ENCODE results near the gene NPHP1. TPM values are rescaled to one million over a fixed set of nuclear protein-coding genes. Genes with fewer than 3 reads are reported as not detected.
"Not testable (repeated sequence)": the region's sequence is repeated elsewhere in the genome, so short reads cannot be mapped to it uniquely, and the experiment has no call there.

NPHP1 gene
- total RNA-seq, 1 donor from 2014 or later, result 3.6 TPM

DNA sequence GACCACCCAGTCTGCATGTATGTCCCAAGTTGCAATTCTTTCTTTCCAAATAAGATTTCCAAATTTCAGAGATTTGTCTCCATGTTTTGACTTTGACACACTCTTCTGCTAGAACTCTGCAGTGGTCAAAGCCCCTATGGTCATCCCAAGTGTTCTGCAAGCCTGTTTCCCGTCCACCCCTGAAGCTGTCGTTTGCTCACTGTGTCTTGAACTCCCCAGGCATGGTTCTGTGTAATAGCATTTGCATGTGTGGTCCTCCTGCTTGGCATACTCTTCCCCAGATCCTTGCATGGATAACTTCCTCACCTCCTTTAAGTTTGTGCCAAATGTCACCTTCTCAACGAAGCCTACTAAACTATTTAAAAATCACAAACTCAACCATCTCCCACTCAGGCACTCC, 11.4 kb upstream of the NPHP1 start:
- DNase-seq (ENCODE audit: extremely low spot score, unreplicated experiment), result no peak
- Mint-ChIP-seq H3K27me3 (ENCODE audit: unreplicated experiment) (peaks cover 68% of the 10 kb centered on the region), H3K4me3 (ENCODE audit: unreplicated experiment) (no peak overlapping the region), H3K27ac (ENCODE audit: unreplicated experiment) (no peak overlapping the region), H3K9me3 (ENCODE audit: unreplicated experiment) (peaks cover 5% of the 10 kb centered on the region), H3K36me3 (ENCODE audit: unreplicated experiment) (no peaks in the 10 kb centered on the region), H3K4me1 (ENCODE audit: unreplicated experiment) (peaks cover 5% of the 10 kb centered on the region)
- TF ChIP-seq, protein P1, sequence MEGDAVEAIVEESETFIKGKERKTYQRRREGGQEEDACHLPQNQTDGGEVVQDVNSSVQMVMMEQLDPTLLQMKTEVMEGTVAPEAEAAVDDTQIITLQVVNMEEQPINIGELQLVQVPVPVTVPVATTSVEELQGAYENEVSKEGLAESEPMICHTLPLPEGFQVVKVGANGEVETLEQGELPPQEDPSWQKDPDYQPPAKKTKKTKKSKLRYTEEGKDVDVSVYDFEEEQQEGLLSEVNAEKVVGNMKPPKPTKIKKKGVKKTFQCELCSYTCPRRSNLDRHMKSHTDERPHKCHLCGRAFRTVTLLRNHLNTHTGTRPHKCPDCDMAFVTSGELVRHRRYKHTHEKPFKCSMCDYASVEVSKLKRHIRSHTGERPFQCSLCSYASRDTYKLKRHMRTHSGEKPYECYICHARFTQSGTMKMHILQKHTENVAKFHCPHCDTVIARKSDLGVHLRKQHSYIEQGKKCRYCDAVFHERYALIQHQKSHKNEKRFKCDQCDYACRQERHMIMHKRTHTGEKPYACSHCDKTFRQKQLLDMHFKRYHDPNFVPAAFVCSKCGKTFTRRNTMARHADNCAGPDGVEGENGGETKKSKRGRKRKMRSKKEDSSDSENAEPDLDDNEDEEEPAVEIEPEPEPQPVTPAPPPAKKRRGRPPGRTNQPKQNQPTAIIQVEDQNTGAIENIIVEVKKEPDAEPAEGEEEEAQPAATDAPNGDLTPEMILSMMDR (IDR thresholded peaks at IDR 0.05), result no peak

DNA sequence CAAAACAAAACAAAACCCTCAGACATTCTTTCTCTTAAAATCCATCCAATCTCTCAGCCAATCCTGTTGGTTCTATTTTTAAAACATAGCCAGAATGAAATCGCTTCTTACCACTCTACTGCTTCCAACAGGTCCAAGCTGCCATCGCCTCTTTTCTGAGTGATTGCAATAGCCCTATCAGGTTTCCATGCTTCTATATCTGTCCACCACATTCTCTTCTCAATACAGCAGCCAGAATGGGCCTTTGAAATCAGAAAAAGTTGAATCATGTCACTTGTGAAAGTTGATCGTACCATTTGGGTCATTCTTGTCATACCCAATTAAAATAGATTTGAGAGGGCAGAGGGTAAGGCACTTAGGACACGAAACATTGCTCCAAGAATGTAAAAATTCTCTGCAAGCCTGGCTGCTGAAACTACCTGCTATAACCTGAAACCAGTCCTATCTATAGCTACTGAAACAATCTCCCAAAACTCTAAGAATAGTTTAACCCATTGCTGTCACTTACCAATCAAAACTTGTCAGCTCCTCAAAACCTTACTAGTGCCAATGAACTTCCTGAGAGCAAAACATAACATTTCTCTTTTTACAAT, 10.8 kb upstream of the NPHP1 start:
- no peak for DNase-seq (ENCODE audit: extremely low spot score, unreplicated experiment)
- TF ChIP-seq, protein P1 (IDR thresholded peaks at IDR 0.05), result no peak
- Mint-ChIP-seq H3K9me3 (ENCODE audit: unreplicated experiment) (peaks cover 5% of the 10 kb centered on the region), H3K27me3 (ENCODE audit: unreplicated experiment) (peaks cover 63% of the 10 kb centered on the region), H3K4me3 (ENCODE audit: unreplicated experiment) (no peak overlapping the region), H3K4me1 (ENCODE audit: unreplicated experiment) (peaks cover 5% of the 10 kb centered on the region), H3K27ac (ENCODE audit: unreplicated experiment) (no peak overlapping the region), H3K36me3 (ENCODE audit: unreplicated experiment) (no peaks in the 10 kb centered on the region)

DNA sequence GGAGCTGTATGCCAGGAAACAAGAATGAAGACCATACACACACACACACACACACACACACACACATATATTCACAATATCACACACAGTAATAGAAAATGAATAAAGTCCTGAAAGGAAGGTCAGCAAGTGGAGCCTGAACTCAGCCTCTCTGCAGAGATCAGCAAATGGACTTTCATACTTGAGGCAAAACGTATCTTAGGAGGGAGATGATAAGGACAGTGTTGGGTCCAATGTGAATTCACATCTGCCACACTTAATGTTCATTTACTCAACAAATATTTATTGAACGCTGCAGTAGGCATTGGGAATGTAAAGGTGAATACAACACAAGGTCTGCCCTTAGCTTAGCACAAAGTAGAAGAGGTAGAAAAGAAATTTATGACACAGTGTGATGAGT, 10.3 kb upstream of the NPHP1 start:
- no peak overlapping the region for H3K27ac Mint-ChIP-seq (ENCODE audit: unreplicated experiment)
- H3K36me3 Mint-ChIP-seq (ENCODE audit: unreplicated experiment), result no peaks in the 10 kb centered on the region
- peaks cover 58% of the 10 kb centered on the region for H3K27me3 Mint-ChIP-seq (ENCODE audit: unreplicated experiment)
- no peak for DNase-seq (ENCODE audit: extremely low spot score, unreplicated experiment)
- H3K4me3 Mint-ChIP-seq (ENCODE audit: unreplicated experiment), result no peak overlapping the region
- H3K4me1 Mint-ChIP-seq (ENCODE audit: unreplicated experiment), result peaks cover 5% of the 10 kb centered on the region
- TF ChIP-seq, protein P1 (IDR thresholded peaks at IDR 0.05), result no peak
- peaks cover 5% of the 10 kb centered on the region for H3K9me3 Mint-ChIP-seq (ENCODE audit: unreplicated experiment)

DNA sequence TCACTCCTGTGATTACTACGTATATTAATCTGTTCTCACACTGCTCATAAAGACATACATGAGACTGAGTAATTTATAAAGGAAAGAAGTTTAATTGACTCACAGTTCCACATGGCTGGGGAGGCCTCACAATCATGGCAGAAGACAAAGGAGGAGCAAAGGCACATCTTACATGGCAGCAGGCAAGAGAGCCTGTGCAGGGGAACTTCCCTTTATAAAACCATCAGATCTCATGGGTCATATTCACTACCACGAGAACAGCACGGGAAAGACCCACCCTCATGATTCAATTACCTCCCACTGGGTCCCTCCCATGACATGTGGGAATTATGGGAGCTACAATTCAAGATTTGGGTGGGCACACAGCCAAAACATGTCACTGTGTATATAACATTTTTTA, 8.7 kb upstream of the NPHP1 start:
- H3K27me3 Mint-ChIP-seq (ENCODE audit: unreplicated experiment), result peaks cover 47% of the 10 kb centered on the region
- H3K4me3 Mint-ChIP-seq (ENCODE audit: unreplicated experiment); H3K36me3 Mint-ChIP-seq (ENCODE audit: unreplicated experiment); H3K9me3 Mint-ChIP-seq (ENCODE audit: unreplicated experiment); H3K4me1 Mint-ChIP-seq (ENCODE audit: unreplicated experiment); DNase-seq (ENCODE audit: extremely low spot score, unreplicated experiment); H3K27ac Mint-ChIP-seq (ENCODE audit: unreplicated experiment): not testable (repeated sequence)

DNA sequence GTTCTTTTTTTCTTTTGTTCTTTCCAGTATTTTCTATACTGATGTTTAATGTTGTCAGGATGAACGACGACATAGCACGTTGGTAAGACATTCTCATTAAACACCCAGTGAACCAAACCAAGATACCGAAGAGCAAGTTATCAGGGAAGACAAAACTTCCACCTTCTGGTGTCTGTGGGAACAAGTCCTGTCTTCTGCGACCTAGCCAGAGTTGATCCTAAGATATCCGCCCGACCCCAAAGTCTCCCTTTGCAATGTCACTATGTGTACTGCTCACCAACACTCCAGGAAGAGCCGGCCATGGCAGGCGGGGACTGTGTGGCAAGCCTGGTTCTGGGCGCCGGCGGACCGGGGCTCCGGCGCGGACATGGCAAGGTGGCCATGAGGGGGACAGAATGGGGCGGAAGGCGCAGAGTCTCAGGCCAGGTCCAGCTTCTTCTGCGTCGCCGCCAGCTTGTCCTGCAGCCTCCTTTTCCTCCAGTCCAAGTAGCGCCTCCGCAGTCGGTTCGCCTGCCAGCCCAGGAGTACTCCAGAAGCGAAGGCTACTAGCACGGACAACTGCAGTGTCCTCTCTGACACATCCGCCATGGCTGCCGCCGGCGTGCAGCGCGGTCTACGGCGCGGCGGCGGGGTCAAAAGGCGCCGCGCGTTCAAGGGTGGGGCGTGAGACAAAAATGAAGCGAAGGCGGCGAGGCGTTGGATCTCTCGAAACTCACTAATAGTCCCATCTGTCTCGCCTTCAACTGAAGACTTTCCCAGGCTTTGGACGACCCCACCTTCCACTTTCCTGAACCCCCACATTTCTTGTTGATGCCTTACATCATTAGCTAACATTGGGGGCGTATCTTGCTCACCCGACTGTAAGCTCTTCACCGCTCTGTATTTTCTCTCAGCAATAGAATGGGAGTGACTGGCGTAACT, 7.4 kb upstream of the NPHP1 start, which contains the start of gene MTLN:
Gene MTLN, minus strand, starts transcription at position 610 of the 921 bp plus-strand sequence. Its CDS starts 22 bp downstream, at position 588.
- H3K4me3 Mint-ChIP-seq (ENCODE audit: unreplicated experiment), result peak within 1 kb of the TSS; percentile 82
- no peak for DNase-seq (ENCODE audit: extremely low spot score, unreplicated experiment)
- H3K9me3 Mint-ChIP-seq (ENCODE audit: unreplicated experiment), result peaks cover 5% of the 10 kb centered on the region
- peaks cover 5% of the 10 kb centered on the region for H3K4me1 Mint-ChIP-seq (ENCODE audit: unreplicated experiment)
- peak within 1 kb of the TSS; percentile 88 for H3K27ac Mint-ChIP-seq (ENCODE audit: unreplicated experiment)
- no peaks in the 10 kb centered on the region for H3K36me3 Mint-ChIP-seq (ENCODE audit: unreplicated experiment)
- H3K27me3 Mint-ChIP-seq (ENCODE audit: unreplicated experiment), result peaks cover 36% of the 10 kb centered on the region
- TF ChIP-seq, protein P1 (IDR thresholded peaks at IDR 0.05), result no peak

All from osteocyte (in vitro differentiated cells).